ENCODE data around the gene DHCR24. TPM values are rescaled to one million over a fixed set of nuclear protein-coding genes. Genes with fewer than 3 reads are reported as not detected.

Gene DHCR24
- total and polyA plus RNA-seq, 2 donors (not counting 3 experiments of a cell fraction or from before 2014, with no cell fraction given), result 223 to 239 TPM

DNA sequence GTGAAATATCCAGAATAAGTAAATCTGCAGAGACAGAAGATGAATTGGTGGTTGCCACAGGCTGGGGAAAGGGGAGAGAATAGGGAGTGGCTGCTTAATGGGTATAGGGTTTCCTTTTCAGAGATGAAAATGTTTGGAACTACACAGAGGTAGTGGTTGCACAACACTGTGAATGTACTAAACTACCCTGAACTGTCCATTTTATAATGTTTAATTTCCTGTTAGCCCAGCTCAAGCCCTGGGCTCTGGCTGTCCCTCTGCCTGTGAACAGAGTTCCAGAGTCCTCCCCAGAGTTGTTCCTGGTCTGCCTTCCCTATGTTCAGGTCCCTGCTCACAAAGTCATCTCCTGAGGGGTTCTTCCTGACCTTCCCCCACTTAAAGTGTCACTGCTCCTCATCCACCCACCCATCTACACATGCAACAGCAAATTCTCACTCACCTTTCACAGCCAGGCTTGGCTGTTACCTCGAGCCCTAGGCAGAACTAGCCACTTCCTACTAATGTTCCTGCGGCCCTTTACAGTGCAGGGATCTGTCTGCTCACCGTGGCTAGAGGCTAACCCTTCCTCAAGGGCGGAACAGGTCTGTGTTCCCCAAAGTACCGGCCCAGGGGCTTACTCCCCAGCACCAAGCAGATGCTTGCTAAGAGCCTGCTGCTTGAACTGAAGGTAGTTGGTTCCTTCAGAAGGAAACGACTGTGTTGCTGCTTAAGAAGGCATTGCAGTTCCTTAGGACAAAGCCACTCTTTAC is 22.4 kb downstream of the DHCR24 start:
- dilution Hi-C loops (cut with MboI; ENCODE audit: extremely low pct_ligation_motif_present, low sequenced_read_pairs), result no loop called here
- DNase-seq (ENCODE audit: low read depth, low spot score), result no peak
- Histone ChIP-seq H3K79me2 (ENCODE audit: control insufficient read depth, insufficient read depth, low read length) (no peaks in the 10 kb centered on the region), H3K9me1 (replicated peaks; ENCODE audit: control insufficient read depth, extremely low read depth, insufficient read depth, low read length) (no peaks in the 10 kb centered on the region), H3K27me3 (ENCODE audit: control insufficient read depth in 2 of 2, insufficient read depth in 2 of 2, low read length in 2 of 2) (no peaks in the 10 kb centered on the region), H3K9ac (replicated peaks; ENCODE audit: extremely low read depth, insufficient read depth, low read length) (no peak overlapping the region), H3K4me1 (ENCODE audit: control insufficient read depth, extremely low read depth, insufficient read depth, low read length) (no peaks in the 10 kb centered on the region), H3K27ac (ENCODE audit: insufficient read depth, low read depth, low read length) (no peak overlapping the region), H3K9me3 (replicated peaks; ENCODE audit: control insufficient read depth, insufficient read depth, low read length) (no peaks in the 10 kb centered on the region), H3K4me2 (ENCODE audit: insufficient read depth, low read length) (no peak overlapping the region), H3K4me3 (replicated peaks in 1 of 3; ENCODE audit: insufficient read depth in 1 of 3, low read depth in 1 of 3, low read length in 3 of 3) (no peak overlapping the region), H4K20me1 (replicated peaks; ENCODE audit: control insufficient read depth, extremely low read depth, insufficient read depth, low read length) (no peaks in the 10 kb centered on the region), H2AFZ (ENCODE audit: low read depth, low read length) (no peak overlapping the region), H3K36me3 (ENCODE audit: control insufficient read depth in 2 of 2, extremely low read depth in 1 of 2, insufficient read depth in 2 of 2, low read length in 2 of 2) (peaks cover 18 to 24% of the 10 kb centered on the region in 2 experiments)
- FAIRE-seq, result no peak
- POLR2A ChIA-PET, result no interaction called here
- CTCF ChIA-PET, result no interaction called here
- BruUV-seq (replicated peaks), result no TSS peak
- TF ChIP-seq GATA2 (IDR thresholded peaks at IDR 0.05; ENCODE audit: insufficient read depth, insufficient read length, low read depth, low read length) (no peak), JUN (IDR thresholded peaks at IDR 0.05; ENCODE audit: borderline replicate concordance, insufficient read depth, insufficient read length, low read depth) (no peak), FOS (IDR thresholded peaks at IDR 0.05; ENCODE audit: borderline replicate concordance, insufficient read depth, low read length) (no peak), POLR2A (IDR thresholded peaks at IDR 0.05; ENCODE audit: low read depth, low read length) (no peak), MYC (IDR thresholded peaks at IDR 0.05; ENCODE audit: low read depth, low read length) (no peak), POLR2AphosphoS5 (IDR thresholded peaks at IDR 0.05; ENCODE audit: insufficient read depth, low read depth, low read length) (no peak), EZH2 (IDR thresholded peaks at IDR 0.05; ENCODE audit: borderline replicate concordance, low read depth, low read length, severe bottlenecking) (no peak)
- TF ChIP-seq, protein P1, sequence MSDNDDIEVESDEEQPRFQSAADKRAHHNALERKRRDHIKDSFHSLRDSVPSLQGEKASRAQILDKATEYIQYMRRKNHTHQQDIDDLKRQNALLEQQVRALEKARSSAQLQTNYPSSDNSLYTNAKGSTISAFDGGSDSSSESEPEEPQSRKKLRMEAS (IDR thresholded peaks at IDR 0.05; ENCODE audit: insufficient read depth, insufficient read length), result no peak
- TF ChIP-seq, protein P2, sequence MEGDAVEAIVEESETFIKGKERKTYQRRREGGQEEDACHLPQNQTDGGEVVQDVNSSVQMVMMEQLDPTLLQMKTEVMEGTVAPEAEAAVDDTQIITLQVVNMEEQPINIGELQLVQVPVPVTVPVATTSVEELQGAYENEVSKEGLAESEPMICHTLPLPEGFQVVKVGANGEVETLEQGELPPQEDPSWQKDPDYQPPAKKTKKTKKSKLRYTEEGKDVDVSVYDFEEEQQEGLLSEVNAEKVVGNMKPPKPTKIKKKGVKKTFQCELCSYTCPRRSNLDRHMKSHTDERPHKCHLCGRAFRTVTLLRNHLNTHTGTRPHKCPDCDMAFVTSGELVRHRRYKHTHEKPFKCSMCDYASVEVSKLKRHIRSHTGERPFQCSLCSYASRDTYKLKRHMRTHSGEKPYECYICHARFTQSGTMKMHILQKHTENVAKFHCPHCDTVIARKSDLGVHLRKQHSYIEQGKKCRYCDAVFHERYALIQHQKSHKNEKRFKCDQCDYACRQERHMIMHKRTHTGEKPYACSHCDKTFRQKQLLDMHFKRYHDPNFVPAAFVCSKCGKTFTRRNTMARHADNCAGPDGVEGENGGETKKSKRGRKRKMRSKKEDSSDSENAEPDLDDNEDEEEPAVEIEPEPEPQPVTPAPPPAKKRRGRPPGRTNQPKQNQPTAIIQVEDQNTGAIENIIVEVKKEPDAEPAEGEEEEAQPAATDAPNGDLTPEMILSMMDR (IDR thresholded peaks at IDR 0.05; ENCODE audit: extremely low read depth in 1 of 2, insufficient read depth in 1 of 2, low read depth in 1 of 2, low read length in 2 of 2), result no peak
- intact Hi-C loops (cut with micrococcal nuclease), result no loop called here

Measured in endothelial cell of umbilical vein (primary cell).